SK-N-MC (cell line): ENCODE data around the gene PACRG.

Source experiments
- EZH2 ChIP-seq: fragments of 200-600 bp; sonication (generic); IDR thresholded peaks from one replicate; pipeline ENCODE4 v1.6.1; 2017; ENCODE audit warnings: antibody characterized with exemption
- FOXP2 ChIP-seq: optimal IDR thresholded peaks from 2 replicates; pipeline ENCODE3; 2011; ENCODE audit warnings: mild to moderate bottlenecking, moderate library complexity; ENCODE audit not compliant: insufficient read depth; ENCODE audit errors: extremely low read length, control extremely low read depth

- TF ChIP-seq EZH2 (no peak), FOXP2 (no peak)
Measured at GRCh38 chr6:163146036-163146435, 418.3 kb downstream of the PACRG start.
